Measurements from ENCODE around the gene PPP2R2D. TPM values are rescaled to one million over a fixed set of nuclear protein-coding genes. Genes with fewer than 3 reads are reported as not detected.

PPP2R2D gene
- total RNA-seq, 1 donor from 2014 or later: 37.4 TPM

DNA sequence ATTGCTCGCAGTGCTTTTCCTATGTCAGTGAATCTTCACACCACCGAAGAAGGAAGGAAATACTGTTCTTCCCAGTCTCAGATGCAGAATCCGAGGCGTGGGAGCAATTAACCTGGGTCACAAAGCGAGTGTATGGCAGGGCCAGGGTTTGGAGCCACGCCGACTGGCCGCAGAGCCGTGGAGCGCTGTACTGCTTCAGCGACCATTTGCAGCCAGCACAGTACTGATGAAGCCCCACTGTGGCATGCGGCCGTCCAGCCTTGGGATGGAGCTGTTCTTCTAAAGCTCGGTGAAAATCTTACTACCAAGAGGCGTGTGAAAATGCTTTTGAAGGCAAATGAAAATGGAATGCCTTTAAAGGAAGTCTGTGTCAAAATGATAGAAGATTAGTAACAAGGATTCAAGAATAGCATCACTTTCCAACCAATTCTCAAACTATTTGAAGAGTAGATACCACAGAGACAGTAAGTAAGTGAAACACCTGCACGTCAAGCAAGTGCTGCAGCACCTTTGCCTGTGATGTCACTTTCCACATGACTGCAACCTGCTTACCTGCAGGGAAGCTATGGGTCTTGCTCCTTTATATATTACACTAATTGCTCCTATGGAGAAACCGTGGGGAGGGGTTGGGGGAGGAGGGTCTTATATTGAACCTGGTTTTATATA, 4.9 kb downstream of the PPP2R2D start:
- no peak overlapping the region for H3K4me3 ChIP-seq (ENCODE audit: low read depth, low read length)
- DNase-seq (ENCODE audit: low read depth): no peak
- H3K27me3 ChIP-seq (ENCODE audit: control insufficient read depth, insufficient read depth, low read length): no peaks in the 10 kb centered on the region
- TF ChIP-seq CTCF (IDR thresholded peaks at IDR 0.05; ENCODE audit: insufficient read depth, low read length, poor library complexity, severe bottlenecking): no peak
- H3K36me3 ChIP-seq (ENCODE audit: control insufficient read depth, insufficient read depth, low read length): no peaks in the 10 kb centered on the region

DNA sequence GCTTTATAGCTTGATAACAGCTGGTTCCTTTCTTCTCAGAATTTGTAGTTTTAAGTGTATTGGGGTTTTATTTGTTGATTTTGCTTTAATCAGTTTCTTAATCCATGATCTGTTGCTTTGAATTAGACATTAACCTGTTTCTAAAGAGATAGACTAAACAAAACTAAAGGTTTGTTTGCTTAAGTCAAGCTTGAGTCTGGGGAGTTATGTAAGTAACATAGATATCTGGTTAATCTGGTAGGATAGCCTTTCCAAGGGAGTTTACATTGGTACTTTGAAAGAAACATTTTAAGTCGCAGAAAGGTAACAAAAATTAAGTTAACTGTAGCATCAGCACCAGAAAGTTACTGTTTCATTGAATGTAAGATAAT, 5.4 kb downstream of the PPP2R2D start:
- DNase-seq (ENCODE audit: low read depth): no peak
- Histone ChIP-seq H3K27me3 (ENCODE audit: control insufficient read depth, insufficient read depth, low read length) (no peaks in the 10 kb centered on the region), H3K36me3 (ENCODE audit: control insufficient read depth, insufficient read depth, low read length) (no peaks in the 10 kb centered on the region), H3K4me3 (ENCODE audit: low read depth, low read length) (no peak overlapping the region)
- no peak for TF ChIP-seq CTCF (IDR thresholded peaks at IDR 0.05; ENCODE audit: insufficient read depth, low read length, poor library complexity, severe bottlenecking)

- no peaks in the 10 kb centered on the region for H3K36me3 ChIP-seq (ENCODE audit: control insufficient read depth, insufficient read depth, low read length)
- no peak for TF ChIP-seq CTCF (IDR thresholded peaks at IDR 0.05; ENCODE audit: insufficient read depth, low read length, poor library complexity, severe bottlenecking)
- no peak overlapping the region for H3K4me3 ChIP-seq (ENCODE audit: low read depth, low read length)
- no peak for DNase-seq (ENCODE audit: low read depth)
- H3K27me3 ChIP-seq (ENCODE audit: control insufficient read depth, insufficient read depth, low read length): no peaks in the 10 kb centered on the region
Measured at GRCh38 chr10:131907679-131908078, 6.9 kb downstream of the PPP2R2D start.

DNA sequence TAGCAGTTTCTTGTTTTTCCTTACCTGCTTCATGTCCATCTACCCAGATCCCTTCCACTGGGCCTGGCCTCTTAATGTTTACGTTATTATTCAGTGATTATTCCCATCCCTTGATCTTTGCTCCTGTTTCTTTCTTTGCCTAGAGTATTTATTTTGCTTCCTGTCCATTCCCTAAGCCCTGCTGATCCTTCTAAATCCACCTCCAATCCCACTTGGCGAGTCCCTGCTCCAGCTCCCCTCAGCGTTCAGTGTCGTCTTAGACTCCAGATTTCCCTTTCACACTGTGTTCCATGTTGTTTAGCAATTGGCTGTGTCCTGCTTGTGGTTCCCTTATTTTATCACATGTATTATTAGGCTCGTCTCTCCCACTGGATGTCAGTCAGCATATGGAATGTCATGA, 7.3 kb downstream of the PPP2R2D start:
- no peak for TF ChIP-seq CTCF (IDR thresholded peaks at IDR 0.05; ENCODE audit: insufficient read depth, low read length, poor library complexity, severe bottlenecking)
- no peak overlapping the region for H3K4me3 ChIP-seq (ENCODE audit: low read depth, low read length)
- DNase-seq (ENCODE audit: low read depth): no peak
- H3K36me3 ChIP-seq (ENCODE audit: control insufficient read depth, insufficient read depth, low read length): no peaks in the 10 kb centered on the region
- H3K27me3 ChIP-seq (ENCODE audit: control insufficient read depth, insufficient read depth, low read length): no peaks in the 10 kb centered on the region

GRCh38 chr10:131909014-131909808, 8.4 kb downstream of the PPP2R2D start:
- Histone ChIP-seq H3K27me3 (ENCODE audit: control insufficient read depth, insufficient read depth, low read length) (no peaks in the 10 kb centered on the region), H3K4me3 (ENCODE audit: low read depth, low read length) (no peak overlapping the region), H3K36me3 (ENCODE audit: control insufficient read depth, insufficient read depth, low read length) (no peaks in the 10 kb centered on the region)
- no peak for DNase-seq (ENCODE audit: low read depth)
- no peak for TF ChIP-seq CTCF (IDR thresholded peaks at IDR 0.05; ENCODE audit: insufficient read depth, low read length, poor library complexity, severe bottlenecking)
